Activated naive CD4-positive, alpha-beta T cell treated with anti-CD3 and anti-CD28 coated beads for 36 hours (primary cell): Measurements from ENCODE around the gene SPDYC. TPM values are rescaled to one million over a fixed set of nuclear protein-coding genes. Genes with fewer than 3 reads are reported as not detected.

Experiments
- CTCF ChIA-PET: fragments of 350-600 bp; sonication (Branson Sonifier 250); formaldehyde crosslinking; loops from one replicate; lab custom pipeline; 2021; ENCODE audit warnings: antibody characterized with exemption; lab: Charles Lee
- DNase-seq: peaks from one replicate; pipeline ENCODE4 v3.0.0-alpha.2; 2020
- H3K27ac Mint-ChIP-seq: one replicate; pipeline ENCODE4 v1.8.0; 2021; ENCODE audit warnings: mild to moderate bottlenecking, mixed read lengths
- H3K27me3 Mint-ChIP-seq: one replicate; pipeline ENCODE4 v1.8.0; 2021; ENCODE audit warnings: low read depth, mixed read lengths
- H3K36me3 Mint-ChIP-seq: one replicate; pipeline ENCODE4 v1.8.0; 2021; ENCODE audit warnings: low read depth, mixed read lengths
- H3K4me1 Mint-ChIP-seq: one replicate; pipeline ENCODE4 v1.8.0; 2021; ENCODE audit warnings: low read depth, mixed read lengths
- H3K4me3 Mint-ChIP-seq: one replicate; pipeline ENCODE4 v1.8.0; 2021; ENCODE audit warnings: mild to moderate bottlenecking, moderate library complexity, mixed read lengths
- H3K9me3 Mint-ChIP-seq: one replicate; pipeline ENCODE4 v1.8.0; 2021; ENCODE audit warnings: mixed read lengths
- intact Hi-C: fragments of 100-400 bp; cut with micrococcal nuclease; formaldehyde crosslinking; loops from one replicate; pipeline ENCODE4 v1.15.1; 2023
- total RNA-seq, 2 experiments: library from RNA; stranded (reverse); gene quantifications; one replicate each; pipeline ENCODE4 v1.2.3, GENCODE V29; 2021

Gene SPDYC
- not detected for total RNA-seq

- CTCF ChIA-PET: interaction anchor here (1.1 kb wide), 1 partner anchor 10 kb away, joined by 4 read pairs; no protein-coding TSS in a partner anchor
- Mint-ChIP-seq H3K27ac (peak within 1 kb of the TSS; percentile 57), H3K27me3 (no peaks in the 10 kb centered on the region), H3K4me1 (peaks cover 2% of the 10 kb centered on the region), H3K36me3 (no peaks in the 10 kb centered on the region), H3K9me3 (no peaks in the 10 kb centered on the region), H3K4me3 (no peak within 1 kb of the TSS)
- DNase-seq: no peak
- intact Hi-C loops: no loop called here
Observed at GRCh38 chr11:65170058-65170534, at the start of gene SPDYC. Gene SPDYC (plus strand): TSS chr11:65170233. CDS start chr11:65171358, 1,125 bp downstream.

DNA sequence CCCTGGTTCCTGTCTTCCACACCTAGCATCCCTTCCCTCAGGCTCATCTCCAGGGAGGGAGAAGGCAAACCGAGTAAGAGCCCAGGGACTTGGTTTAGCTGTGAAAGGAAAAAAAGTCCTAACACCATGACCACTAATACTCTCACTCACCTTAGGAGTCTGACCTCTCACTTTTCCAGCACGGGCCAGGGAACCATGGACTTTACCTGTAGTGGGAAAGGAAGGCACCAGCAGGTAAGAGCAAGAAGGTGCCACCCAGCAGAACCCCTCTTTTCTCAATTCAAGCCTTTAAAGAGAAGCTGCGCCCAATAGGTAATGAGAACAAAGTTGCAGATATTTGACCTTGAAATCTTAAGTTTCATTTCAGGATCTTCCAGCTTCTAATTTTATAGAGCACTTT lies 49.2 kb upstream of the SPDYC start:
- Mint-ChIP-seq H3K9me3 (no peaks in the 10 kb centered on the region), H3K27me3 (no peaks in the 10 kb centered on the region), H3K4me3 (peak overlapping the region; percentile 99), H3K4me1 (peaks cover 59% of the 10 kb centered on the region), H3K27ac (peak overlapping the region; percentile 99), H3K36me3 (peaks cover 38% of the 10 kb centered on the region)
- no peak for DNase-seq
- CTCF ChIA-PET: interaction anchor here (1.0 to 2.8 kb wide), 2 partner anchors 9 to 335 kb away, joined by 3 to 24 read pairs; partner anchors contain the start of gene TM7SF2
- intact Hi-C loops: no loop called here

DNA sequence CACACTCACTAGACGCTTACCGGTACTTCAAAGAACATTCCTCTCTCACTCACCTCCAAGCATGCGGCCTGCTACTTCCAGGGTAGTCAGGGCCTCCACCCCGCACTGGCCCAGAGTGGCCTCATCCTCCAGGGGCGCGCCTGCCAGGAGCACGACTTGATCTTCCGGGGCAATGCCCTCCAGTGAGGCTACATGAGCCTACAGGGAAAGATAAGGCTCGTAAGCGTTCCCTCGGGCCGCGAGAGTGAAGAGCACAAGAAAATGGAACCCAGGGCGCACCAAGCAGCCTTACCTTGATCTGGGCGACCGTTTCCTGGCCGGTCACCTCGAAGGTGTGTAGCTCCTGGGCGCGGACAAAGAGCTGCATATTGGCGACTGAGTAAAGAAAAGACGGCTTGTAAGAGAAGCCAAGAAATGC lies 48.6 kb upstream of the SPDYC start:
- DNase-seq: peak; percentile 35
- Mint-ChIP-seq H3K4me3 (peak overlapping the region; percentile 99), H3K4me1 (peaks cover 54% of the 10 kb centered on the region), H3K27ac (peak overlapping the region; percentile 99), H3K27me3 (no peaks in the 10 kb centered on the region), H3K9me3 (no peaks in the 10 kb centered on the region), H3K36me3 (peaks cover 40% of the 10 kb centered on the region)
- CTCF ChIA-PET: interaction anchor here (0.6 to 2.8 kb wide), 2 partner anchors 10 to 58 kb away, joined by 3 to 24 read pairs; partner anchors contain the start of gene TM7SF2
- intact Hi-C loops: no loop called here

- intact Hi-C loops: loop anchor here (1.0 to 2.0 kb wide), 5 partner anchors 13 to 319 kb away; partner anchors contain the start of genes CAPN1, CDCA5, MAP4K2 and VPS51
- Mint-ChIP-seq H3K4me3 (peak within 1 kb of the TSS; percentile 99), H3K36me3 (peaks cover 37% of the 10 kb centered on the region), H3K4me1 (peaks cover 50% of the 10 kb centered on the region), H3K27me3 (no peaks in the 10 kb centered on the region), H3K27ac (peak within 1 kb of the TSS; percentile 99), H3K9me3 (no peaks in the 10 kb centered on the region)
- peak; percentile 100 for DNase-seq
- CTCF ChIA-PET: interaction anchor here (0.6 to 2.8 kb wide), 3 partner anchors 11 to 59 kb away, joined by 3 to 24 read pairs (median 3); partner anchors contain the start of gene TM7SF2
Observed at GRCh38 chr11:65121865-65122696, 48.0 kb upstream of the SPDYC start, which contains the start of the genes FAU and MRPL49. Gene FAU (minus strand): TSS chr11:65122134. CDS start chr11:65121813, 321 bp downstream. Gene MRPL49 (plus strand): TSS chr11:65122321. CDS start chr11:65122347, 26 bp downstream.

DNA sequence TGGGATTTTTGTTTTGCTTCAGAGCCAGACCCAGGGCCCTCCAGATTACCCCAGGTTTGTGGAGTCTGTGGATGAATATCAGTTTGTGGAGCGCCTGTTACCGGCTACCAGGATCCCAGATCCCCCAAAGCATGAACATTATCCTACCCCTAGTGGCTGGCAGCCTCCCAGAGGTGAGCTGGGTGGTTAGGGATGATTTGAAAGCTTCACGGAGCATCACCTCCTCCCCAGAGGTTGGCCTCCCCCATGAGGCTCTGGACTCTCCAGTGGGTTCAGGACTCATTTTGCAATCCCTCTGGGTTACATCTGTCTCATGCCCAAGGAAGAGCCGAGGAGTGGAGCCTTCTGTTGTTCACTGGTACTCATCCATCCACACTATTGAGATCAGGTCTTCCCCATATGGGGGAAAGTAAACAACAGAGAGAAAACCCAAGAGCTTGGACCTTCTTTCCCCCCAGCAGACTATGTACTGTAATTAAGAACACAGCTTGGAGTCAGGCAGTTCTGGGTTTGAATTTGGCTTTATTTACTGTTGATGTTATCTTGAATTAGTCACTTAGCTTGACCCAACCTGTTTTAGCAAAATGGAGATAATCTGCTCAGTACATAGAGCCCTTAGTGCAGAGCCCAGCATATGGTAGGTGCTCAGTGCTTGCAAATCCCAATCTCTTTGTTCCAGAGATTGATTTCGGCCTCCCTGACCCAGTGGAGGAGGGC lies 45.4 kb upstream of the SPDYC start:
- intact Hi-C loops: no loop called here
- no peaks in the 10 kb centered on the region for H3K27me3 Mint-ChIP-seq
- H3K27ac Mint-ChIP-seq: peak overlapping the region; percentile 14
- peaks cover 37% of the 10 kb centered on the region for H3K4me1 Mint-ChIP-seq
- CTCF ChIA-PET: interaction anchor here (2.1 kb wide), 1 partner anchor 14 kb away, joined by 7 read pairs; no protein-coding TSS in a partner anchor
- H3K4me3 Mint-ChIP-seq: peak overlapping the region; percentile 10
- no peaks in the 10 kb centered on the region for H3K9me3 Mint-ChIP-seq
- no peak for DNase-seq
- H3K36me3 Mint-ChIP-seq: peaks cover 27% of the 10 kb centered on the region

DNA sequence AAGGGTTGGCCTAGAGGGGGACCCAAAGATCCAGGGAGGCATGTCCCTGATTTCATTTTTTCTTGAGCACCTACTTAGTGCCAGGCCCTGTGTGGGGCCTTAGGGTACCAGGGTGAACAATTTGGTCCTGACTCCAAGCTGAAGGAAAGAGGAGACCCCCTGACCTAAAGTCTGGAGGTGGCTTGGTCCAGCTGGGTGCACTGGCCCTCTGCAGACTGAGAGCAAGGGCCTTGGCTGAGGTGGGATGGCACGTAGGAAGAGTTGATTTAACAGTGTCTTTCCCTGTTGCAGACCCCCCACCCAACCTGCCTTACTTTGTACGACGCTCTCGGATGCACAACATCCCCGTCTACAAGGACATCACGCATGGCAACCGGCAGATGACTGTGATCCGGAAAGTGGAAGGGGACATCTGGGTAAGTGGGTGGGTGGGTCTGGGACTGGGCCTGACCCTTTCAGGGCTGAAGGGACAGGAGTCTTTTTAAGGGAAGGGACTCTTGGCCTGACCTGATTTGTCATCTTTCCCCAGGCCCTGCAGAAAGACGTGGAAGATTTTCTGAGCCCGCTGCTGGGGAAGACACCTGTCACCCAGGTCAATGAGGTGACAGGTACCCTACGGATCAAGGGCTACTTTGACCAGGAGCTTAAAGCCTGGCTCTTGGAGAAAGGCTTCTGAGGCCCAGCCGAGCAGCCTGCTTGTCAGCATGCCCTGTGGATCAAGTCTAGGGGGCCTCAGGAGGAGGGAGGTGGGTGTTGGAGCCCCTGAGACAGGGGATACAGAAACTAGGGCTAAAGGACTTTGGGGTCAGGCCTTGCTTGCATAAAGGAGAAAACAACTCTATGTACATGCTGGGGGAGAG lies 44.6 kb upstream of the SPDYC start:
- peaks cover 20% of the 10 kb centered on the region for H3K36me3 Mint-ChIP-seq
- H3K9me3 Mint-ChIP-seq: no peaks in the 10 kb centered on the region

DNA sequence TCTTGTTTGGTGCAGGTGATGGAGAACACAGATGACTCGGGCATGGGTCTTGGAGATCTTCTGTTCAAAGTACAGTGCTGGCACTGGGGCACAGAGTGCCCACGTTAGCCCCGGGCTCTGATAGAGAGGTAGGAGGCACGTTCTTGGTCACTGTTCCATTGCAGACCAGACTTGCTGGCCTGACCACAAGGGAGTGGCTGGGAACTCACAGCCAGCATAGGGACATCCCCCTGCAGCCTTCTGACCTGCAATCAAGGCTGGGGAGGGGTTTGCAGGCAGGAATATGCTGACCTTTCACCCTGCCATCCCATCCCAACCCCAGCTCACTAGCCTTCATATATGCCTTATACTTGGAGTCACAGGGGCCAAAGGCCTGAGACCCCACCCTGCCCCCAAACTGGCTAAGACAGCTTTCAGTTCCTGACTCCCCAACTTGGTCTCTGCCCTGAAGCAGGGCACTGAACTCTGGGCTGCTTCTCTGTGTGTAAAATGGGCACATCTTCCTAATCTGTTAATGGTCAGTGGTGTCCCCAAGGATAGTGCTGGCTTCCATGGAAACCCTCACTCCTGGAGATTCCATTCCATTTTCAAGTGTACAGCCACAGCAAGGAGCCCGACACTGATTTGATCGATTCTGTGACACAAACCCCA lies 43.3 kb upstream of the SPDYC start:
- Mint-ChIP-seq H3K27ac (no peak overlapping the region), H3K36me3 (peaks cover 15% of the 10 kb centered on the region), H3K9me3 (no peaks in the 10 kb centered on the region), H3K27me3 (no peaks in the 10 kb centered on the region), H3K4me1 (peaks cover 21% of the 10 kb centered on the region), H3K4me3 (no peak overlapping the region)
- no peak for DNase-seq
- CTCF ChIA-PET: no interaction called here
- intact Hi-C loops: no loop called here

More for the DNA sequence above, 44.6 kb upstream of the SPDYC start:
- H3K27me3 Mint-ChIP-seq: no peaks in the 10 kb centered on the region
- CTCF ChIA-PET: interaction anchor here (2.1 kb wide), 1 partner anchor 15 kb away, joined by 7 read pairs; no protein-coding TSS in a partner anchor
- H3K4me3 Mint-ChIP-seq: no peak overlapping the region
- H3K4me1 Mint-ChIP-seq: peaks cover 29% of the 10 kb centered on the region
- DNase-seq: no peak
- peak overlapping the region; percentile 12 for H3K27ac Mint-ChIP-seq
- intact Hi-C loops: no loop called here

DNA sequence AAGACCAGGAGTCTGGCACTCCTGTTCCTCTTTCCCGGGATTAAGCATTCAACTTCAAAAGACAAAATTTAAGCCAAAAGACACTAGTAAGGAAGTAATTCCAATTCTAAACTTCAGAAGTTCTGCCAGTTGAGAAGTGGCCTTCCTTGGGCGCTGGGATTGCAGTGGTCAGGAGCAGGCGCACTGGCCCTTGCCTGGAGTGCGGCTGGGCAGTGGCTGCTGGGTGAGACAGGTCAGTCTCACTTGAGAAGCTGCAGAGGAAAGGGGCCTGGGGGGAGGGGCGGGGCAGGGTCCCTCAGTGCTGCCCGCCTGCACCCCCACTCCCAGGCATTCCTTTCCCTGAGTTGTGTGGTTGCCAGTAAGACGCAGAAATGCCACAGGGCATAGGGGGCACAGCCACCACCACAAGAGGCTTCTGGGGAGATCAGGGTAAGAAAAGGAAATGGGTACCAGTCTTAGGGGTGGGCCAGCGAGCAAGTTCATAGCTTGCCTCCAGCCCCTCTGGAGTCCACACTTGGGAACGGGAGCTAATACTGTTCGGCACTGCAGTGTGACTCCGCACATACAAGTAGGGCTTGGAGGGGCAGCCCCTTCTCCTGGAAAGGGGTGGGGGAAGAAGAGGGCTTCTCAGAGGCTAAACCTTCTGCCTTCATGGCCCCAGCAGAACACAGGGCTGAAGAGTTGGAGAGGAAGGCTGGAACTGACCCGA lies 42.4 kb upstream of the SPDYC start:
- intact Hi-C loops: no loop called here
- Mint-ChIP-seq H3K4me1 (peaks cover 22% of the 10 kb centered on the region), H3K27me3 (no peaks in the 10 kb centered on the region), H3K36me3 (peaks cover 10% of the 10 kb centered on the region), H3K9me3 (no peaks in the 10 kb centered on the region), H3K27ac (peak overlapping the region; percentile 13), H3K4me3 (no peak overlapping the region)
- DNase-seq: no peak
- CTCF ChIA-PET: no interaction called here

- H3K4me3 Mint-ChIP-seq: no peak overlapping the region
- intact Hi-C loops: no loop called here
- H3K4me1 Mint-ChIP-seq: peaks cover 24% of the 10 kb centered on the region
- no peaks in the 10 kb centered on the region for H3K27me3 Mint-ChIP-seq
- H3K9me3 Mint-ChIP-seq: no peaks in the 10 kb centered on the region
- CTCF ChIA-PET: no interaction called here
- peaks cover 11% of the 10 kb centered on the region for H3K36me3 Mint-ChIP-seq
- peak overlapping the region; percentile 36 for H3K27ac Mint-ChIP-seq
- DNase-seq: no peak
Observed at GRCh38 chr11:65128182-65129145, 41.6 kb upstream of the SPDYC start.
